HG03280 (cell line): ENCODE measurements around the gene RIPOR3.

Experiments
- ATAC-seq: cut with Tn5 transposase; IDR thresholded peaks from one replicate; pipeline ENCODE4 v1.9.1; 2021; ENCODE audit warnings: mild to moderate bottlenecking, moderate library complexity; ENCODE audit not compliant: unreplicated experiment

Gene RIPOR3

DNA sequence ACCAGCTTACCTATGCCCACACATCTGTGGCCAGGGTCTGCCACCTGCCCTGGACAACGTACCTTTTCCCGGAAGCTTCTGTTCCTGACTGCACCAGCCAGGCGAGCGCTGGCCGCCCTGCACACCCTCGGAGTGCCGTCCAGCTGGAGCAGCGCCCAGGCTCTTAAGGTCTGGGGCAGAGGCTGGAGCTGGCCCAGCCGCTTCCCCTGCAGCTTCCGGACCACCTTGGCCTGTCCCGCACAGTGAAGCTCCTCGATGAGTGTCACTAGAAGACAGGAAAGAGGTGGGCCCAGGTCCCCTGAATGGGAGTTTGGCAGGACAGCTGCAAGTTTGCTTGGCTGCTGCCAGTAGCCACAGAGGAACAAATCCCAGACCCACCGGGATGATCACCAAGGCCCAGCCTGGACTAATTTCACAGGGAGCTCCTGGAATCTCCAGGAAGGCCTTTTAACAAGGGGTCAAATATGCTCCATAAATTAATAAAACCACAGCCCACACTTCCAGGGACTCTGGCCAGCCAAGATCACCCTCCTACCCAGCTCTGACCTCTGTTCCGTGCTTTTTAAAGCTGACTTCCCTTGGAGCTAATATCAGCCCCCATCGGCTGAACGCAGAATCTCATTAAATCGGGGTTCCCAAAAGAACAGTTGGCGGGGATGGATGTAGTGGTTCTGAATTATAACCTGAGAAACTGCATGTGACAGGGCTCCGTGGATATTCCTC is 98.9 kb downstream of the RIPOR3 start:
- no peak for ATAC-seq

DNA sequence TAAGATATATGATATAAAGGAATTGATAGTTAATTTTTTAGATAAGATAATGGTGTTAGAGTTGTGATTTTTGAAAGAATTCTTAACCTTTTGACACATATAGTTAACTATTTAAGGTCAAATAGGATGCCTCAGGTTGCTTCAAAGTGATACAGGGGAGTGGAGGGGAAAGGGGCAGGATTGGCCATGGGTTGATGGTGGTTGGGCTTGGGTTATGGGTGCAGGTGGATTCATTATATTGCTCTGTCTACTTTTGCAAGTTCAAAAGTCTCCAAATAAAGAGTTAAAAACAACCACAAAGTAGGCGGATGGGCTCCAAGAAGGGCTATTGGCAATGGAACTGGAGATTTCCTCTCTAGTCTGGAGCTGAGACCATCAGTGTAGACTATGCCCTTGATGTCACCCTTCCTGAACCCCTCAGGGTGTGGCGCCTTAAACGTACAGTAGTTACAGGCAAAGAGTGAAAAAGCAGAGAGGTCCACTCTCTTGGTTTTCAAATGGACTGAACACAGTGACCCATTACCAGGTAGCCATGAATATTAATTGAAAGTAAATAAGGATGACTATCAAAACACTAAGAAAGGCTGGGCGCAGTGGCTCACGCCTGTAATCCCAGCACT is 100.0 kb downstream of the RIPOR3 start:
- ATAC-seq = no peak

DNA sequence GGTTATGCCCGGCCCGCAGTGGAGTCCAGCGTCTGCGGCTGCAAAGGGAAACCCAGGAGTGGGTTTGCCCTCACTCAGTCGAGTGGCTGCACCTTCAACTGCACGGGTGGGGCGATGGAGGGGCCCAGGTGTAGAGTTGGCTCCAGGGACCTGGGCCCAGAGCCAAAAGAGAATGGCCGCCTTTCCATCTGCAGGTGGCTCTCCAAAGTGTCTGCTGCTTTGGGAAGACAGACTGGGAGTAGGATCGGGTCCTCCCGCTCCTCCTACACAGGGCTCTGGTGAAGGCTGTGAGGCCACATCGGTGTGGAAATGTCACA is 101.0 kb downstream of the RIPOR3 start:
- no peak for ATAC-seq

DNA sequence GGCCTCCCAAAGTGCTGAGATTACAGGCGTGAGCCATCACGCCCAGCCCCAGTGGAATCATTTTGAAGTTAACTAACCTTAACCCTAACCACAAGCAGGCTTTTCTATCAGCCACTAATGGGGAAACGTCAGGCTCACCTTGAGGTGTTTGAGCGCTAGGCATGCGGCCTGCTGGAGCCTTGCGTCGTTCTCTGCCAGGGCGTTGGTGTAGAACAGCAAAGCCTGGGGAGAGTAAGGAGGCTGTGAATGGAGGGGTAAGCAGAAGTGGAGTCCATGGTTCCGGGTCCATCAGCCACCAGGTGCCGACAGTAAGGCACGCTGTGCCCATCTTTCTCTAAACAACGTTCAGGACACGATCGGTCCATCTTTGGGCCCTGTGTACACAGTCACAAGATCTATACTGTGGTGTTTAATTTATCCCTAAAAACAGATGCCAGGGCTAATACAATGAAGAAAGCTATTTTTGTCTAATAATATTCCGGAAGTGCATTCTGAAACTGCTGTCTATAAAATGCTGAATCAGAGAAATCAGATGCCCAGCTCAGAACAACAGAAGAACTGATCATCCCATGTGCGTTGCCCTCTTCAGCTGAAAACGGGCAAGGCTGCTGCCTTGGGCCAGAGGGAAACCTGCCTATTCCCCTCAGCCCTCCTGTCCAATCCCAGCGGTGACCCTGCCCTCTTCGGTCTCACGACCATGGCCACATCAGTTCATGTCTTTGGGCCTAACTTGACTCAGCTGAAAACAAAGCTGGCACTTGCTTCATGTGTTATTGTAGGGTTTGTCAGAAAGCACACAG is 101.6 kb downstream of the RIPOR3 start:
- no peak for ATAC-seq

DNA sequence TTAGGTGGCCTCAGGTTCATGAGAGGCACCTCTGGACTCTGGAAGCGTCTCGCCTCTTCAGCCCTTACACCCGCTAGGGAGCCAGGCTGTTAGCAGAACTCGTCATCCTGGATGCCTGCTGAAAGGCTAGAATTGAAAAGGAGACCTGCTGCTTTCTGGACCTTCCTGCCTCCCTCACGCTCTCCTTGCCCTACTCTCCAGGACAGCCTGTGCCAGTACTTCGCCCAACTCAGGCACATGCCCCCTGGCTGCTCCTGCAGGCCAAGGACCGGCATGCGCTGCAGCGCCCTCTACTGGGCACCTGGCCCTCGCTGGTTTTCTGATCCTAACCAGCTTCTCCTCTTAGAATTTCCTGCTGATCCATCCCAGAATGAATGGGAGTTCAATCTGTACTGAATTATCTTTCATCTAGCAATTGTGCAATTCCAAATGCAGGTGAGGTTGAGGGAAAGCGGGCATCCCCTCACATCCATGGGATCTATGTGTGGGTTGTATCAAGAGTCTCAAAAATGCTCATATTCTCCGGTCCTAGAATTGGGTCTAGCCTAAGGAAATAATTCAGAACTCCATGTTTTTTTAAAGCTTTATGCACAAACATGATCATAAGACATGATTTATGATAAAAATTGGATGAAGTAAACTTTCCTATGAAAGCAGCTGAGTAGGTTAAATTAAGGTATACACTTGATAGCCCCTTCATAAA is 103.2 kb downstream of the RIPOR3 start:
- ATAC-seq = no peak

DNA sequence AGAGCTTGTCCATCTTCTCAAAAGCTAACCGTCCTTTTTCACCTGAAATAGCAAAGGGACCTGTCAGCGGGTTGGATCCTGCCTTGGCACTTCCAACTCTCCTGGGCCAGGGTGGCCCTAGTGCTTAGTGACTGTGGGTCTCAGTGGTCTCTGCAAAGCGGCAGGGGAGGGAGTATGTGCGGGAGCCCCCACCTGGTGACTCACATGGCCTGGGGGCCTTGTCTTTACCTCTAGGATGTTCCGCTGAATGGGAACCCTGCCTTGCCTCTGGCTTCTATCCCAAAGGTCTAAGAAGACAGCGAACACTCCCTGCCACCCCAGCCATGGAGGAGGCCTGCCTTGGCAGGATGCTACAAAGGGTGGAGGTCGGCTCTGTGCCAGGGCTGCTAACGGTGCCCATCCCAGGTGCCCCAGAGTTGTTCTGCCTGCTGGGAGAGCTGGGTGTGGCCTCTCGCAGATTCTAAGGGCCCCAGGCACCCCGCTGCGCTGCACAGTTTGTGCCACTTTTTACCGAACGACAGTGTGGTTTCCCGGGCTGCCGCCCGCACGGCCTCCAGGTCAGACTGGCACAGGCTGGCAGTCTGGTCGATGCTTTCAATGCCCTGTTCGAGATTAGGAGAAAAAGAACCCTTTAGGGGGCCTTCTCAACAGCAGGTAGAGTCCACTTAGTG is 103.9 kb downstream of the RIPOR3 start:
- ATAC-seq = no peak

DNA sequence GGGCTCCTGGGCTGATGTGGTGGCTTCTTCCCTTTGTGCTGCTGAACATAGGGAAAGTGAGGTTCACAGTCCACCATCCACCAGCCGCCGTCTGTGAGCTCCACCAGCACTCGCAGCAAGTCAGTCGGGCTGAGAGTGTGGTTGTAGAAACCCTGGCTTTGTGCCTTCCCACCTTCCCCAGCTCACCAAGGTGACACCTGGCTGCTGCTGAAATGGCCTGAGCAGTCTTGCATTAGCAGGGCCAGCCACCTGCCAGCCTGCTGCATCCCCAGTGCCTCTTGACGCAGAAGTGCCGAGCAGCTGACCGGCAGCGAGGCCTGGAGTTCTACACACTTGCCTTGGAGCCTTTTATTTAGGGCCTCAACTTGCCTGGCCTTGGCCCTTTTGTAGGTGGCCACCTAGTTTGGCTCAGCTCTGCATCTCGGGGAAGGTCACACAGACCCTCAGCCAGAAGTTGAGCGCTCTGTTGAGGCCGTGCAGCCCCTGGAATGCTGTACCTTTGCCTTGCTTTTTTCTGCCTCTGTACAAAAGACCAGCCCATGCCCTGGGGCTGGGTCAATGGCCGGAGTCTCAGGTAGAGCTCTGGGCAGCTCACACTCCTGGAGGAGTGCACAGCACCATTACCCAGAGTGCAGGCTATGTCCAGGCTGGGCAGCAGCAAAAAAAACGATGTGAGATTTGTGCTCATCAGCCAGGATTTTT is 104.7 kb downstream of the RIPOR3 start:
- ATAC-seq = no peak

DNA sequence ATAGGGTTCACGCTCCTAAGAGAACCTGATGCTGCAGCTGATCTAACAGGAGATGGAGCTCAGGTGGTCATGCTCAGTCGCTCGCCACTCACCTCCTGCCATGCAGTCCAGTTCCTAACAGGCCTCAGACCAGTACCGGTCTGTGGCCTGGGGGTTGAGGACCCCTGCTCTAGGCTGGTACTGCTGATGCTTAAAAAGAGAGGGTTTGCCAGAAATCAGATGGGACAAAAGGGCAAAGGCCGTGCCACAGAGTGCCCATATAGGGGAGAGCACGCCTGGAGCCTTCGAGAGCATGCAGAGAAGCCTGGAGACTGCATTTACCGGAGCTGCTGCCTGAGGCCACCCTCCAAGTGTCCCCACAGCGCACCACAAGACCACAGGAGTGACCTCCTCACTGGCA is 105.7 kb downstream of the RIPOR3 start:
- no peak for ATAC-seq

DNA sequence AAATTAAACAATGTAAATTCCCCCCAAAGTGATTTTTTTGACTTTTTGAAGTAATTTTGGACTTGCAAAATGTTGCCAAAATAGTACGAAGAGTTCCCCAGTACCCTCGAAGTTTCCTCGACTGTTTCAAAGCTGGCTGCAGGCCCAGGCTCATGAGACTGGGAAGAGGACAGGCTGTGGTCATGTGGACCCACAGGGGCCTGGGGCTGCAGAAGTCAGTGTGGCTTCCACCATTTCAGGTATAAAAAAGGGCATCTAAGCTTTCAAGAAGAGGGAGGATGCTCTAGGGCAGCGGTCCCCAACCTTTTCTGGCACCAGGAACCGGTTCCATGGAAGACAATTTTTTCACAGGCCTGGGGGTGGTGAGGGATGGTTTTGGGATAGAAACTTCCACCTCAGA is 106.1 kb downstream of the RIPOR3 start:
- no peak for ATAC-seq

DNA sequence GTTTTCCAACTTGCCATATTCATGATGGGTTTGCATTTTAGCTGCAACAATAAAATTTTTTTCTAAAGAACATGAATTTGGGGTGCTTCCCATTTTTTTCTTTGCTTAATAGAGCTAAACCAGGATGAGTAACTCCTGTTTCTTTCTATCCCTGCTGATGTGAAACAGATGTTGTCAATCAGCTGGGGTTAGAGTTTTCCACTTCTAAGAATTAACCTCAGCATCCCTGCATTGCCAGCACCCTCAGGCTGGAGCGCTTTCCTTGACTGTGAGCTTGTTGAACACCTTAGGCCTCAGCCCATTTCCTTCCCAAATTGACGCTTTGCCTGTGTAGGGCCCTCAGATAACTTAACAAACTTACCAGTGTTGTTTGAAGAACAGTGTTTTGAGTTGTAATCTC is 106.7 kb downstream of the RIPOR3 start:
- no peak for ATAC-seq

DNA sequence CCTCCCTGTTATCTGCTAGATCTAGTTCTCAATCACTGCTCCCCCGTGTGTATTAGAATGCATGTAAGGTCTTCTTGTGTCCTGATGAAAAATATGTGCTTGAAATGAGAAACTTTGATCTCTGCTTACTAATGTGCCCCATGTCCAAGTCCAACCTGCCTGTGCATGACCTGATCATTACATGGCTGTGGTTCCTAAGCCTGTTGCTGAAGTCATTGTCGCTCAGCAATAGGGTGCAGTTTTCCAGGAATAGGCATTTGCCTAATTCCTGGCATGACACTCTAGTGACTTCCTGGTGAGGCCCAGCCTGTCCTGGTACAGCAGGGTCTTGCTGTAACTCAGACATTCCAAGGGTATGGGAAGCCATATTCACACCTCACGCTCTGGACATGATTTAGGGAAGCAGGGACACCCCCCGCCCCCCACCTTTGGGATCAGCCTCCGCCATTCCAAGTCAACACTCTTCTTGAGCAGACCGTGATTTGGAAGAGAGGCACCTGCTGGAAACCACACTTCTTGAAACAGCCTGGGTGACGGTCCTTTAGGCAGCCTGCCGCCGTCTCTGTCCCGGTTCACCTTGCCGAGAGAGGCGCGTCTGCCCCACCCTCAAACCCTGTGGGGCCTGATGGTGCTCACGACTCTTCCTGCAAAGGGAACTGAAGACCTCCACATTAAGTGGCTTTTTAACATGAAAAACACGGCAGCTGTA is 107.7 kb downstream of the RIPOR3 start:
- ATAC-seq = no peak

DNA sequence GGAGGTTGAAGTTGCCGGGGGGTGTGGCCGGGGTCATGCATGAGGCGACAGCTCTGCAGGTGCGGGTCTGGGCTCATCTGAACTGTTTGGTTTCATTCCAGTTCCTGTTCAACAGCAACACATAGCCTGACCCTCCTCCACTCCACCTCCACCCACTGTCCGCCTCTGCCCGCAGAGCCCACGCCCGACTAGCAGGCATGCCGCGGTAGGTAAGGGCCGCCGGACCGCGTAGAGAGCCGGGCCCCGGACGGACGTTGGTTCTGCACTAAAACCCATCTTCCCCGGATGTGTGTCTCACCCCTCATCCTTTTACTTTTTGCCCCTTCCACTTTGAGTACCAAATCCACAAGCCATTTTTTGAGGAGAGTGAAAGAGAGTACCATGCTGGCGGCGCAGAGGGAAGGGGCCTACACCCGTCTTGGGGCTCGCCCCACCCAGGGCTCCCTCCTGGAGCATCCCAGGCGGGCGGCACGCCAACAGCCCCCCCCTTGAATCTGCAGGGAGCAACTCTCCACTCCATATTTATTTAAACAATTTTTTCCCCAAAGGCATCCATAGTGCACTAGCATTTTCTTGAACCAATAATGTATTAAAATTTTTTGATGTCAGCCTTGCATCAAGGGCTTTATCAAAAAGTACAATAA is 108.6 kb downstream of the RIPOR3 start:
- ATAC-seq = no peak

DNA sequence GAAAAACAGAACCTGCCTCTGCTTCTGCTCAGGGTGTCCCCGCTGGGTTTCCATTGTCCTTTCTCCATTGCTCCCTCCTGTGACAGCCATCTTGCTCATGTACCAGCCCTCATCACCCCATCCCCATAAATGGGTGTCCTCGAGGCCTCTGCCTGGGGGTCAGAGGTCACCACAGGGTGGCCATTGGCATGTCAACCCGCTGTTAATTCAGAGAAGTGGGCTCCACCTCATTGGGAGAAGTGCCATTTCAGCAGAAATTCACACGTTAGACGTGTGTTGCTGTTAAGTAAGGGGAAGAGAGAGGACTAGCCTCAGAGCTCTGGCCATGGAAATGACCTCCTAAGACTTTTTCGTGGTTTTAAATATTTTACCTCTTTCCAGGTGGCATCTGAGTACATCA is 109.2 kb downstream of the RIPOR3 start:
- no peak for ATAC-seq

DNA sequence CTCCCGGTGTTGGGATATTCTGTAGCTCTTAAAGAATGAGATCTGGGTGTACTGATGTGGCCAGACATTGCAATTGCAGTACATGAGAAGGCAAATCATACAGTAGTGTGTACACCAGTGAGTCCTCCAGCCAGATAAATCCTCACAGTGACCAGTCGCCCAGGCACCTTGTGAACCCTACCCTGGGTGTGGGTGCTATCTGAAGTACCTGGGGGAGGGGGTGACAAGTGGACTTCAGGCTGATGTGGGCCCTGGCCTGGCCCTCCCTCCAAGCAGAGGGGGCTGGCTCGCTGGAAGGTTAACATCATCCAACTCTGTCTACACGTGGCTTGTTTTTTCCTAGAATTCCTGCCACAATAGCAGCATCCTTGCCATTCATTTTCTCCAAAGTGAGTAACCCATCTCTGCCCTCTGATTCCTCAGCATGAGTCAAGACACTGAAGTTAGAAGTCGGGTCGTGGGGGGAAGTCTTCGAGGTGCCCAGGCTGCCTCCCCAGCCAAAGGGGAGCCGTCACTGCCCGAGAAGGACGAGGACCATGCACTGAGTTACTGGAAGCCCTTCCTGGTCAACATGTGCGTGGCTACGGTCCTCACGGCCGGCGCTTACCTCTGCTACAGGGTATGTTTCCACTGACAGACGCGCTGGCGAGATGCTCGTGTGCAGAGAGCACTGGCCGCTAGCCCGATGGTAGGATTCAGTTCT is 110.3 kb downstream of the RIPOR3 start:
- ATAC-seq = no peak

DNA sequence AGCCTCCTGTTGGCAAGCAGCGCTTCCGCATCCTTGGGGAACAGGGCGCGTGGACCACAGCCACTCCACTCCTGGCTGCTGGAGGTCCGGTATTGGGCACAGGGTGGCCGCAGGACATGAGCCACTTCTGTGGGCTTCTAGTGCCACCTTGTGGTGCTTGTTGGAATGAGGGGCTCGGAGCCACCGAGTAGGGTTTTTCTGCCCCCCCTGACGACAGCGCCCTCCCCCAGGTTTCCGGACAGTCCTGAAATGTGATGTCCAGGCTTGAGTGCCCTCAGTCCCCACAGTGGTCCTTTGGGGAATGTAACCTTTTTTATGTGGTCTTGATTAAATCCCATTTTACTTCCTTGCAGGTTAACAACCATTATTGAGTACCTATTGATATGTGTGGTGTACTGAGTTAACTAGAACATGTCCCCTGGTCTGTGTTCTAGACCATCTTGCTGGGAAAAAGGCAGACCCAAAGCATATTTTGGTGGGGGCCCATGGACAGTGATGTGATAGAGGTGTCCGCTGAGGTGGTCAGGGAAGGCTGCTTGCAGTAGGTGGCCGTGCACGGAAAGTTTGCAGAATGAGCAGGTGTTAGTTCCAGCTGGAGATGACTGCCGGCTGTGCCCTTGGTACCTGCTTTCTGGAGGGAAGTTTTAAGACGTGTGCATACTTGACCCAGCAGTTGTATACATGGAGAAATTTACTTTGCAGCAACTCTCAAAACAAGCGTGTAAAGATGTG is 111.2 kb downstream of the RIPOR3 start:
- ATAC-seq = no peak

DNA sequence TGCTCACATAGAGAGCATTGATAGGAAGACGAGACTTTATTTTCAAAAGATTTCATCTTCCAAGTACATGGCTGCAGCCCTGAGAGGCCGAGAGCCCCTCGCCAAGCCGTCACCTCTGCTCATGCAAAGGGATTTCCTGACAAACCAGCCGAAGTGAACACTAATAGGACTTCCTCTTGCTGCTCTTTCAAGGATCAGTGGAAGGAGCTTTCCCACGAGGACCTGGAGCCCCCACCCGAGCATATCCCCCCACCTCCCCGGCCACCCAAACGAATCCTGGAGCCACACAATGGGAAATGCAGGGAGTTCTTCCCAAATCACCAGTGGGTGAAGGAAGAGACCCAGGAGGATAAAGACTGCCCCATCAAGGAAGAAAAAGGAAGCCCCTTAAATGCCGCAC is 111.8 kb downstream of the RIPOR3 start:
- no peak for ATAC-seq

DNA sequence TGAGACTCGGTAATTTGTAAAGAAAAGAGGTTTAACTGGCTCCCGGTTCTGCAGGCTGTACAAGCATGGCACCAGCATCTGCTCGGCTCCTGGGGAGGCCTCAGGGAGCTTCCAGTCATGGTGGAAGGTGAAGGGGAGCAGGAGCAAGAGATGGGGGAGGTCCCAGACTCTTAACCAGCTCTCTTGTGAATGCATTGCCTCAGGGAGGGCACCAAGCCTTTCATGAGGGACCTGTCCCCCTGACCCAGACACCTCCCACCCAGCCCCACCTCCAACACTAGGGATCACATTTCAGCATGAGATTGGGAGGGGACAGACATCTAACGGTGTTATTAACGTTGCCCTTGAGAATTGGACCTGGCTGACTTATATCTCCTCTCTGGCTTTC is 112.6 kb downstream of the RIPOR3 start:
- no peak for ATAC-seq
